IMR-90 (cell line): ENCODE results near the gene PCDH12. TPM values are rescaled to one million over a fixed set of nuclear protein-coding genes. Genes with fewer than 3 reads are reported as not detected.

Source experiments
- ATAC-seq: fragments of 200-7000 bp; cut with Tn5 transposase; 2 replicates; pipeline ENCODE4 v1.9.1; 2020; ENCODE audit warnings: low read depth, mild to moderate bottlenecking, moderate library complexity
- BruUV-seq: library from RNA; stranded (reverse); fragments of 400-500 nt; replicated peaks from 2 replicates; lab custom pipeline; 2021; lab: Mats Ljungman, UMichigan
- CTCF ChIA-PET: fragments of 300-600 bp; formaldehyde crosslinking; extraction: SDS; loops from one replicate; lab custom pipeline; 2021; ENCODE audit warnings: antibody characterized with exemption; lab: Yijun Ruan, JAX
- POLR2A ChIA-PET: fragments of 300-600 bp; sonication (Branson Sonifier 250); formaldehyde crosslinking; loops from one replicate; lab custom pipeline; 2022; ENCODE audit warnings: antibody characterized with exemption; ENCODE audit not compliant: unreplicated experiment; lab: Charles Lee
- DNase-seq: peaks from one replicate; pipeline ENCODE4 v3.0.0; 2013
- H2AFZ ChIP-seq: replicated peaks from 2 replicates; pipeline ENCODE3; 2013; ENCODE audit warnings: low read length, mild to moderate bottlenecking; ENCODE audit not compliant: poor library complexity
- H2AK5ac ChIP-seq: 2 replicates; pipeline ENCODE4 v1.6.1; 2013; ENCODE audit warnings: low read depth, low read length, inconsistent platforms
- H2AK9ac ChIP-seq: replicated peaks from 2 replicates; pipeline ENCODE3; 2013; ENCODE audit warnings: mild to moderate bottlenecking, low read depth, low read length, moderate library complexity; ENCODE audit not compliant: poor library complexity
- H2BK120ac ChIP-seq: 2 replicates; pipeline ENCODE4 v1.6.1; 2013; ENCODE audit warnings: low read depth, low read length, inconsistent platforms
- H2BK15ac ChIP-seq: 3 replicates; pipeline ENCODE4 v1.6.1; 2013; ENCODE audit warnings: low read depth, low read length, inconsistent platforms
- H2BK20ac ChIP-seq: 2 replicates; pipeline ENCODE4 v1.6.1; 2013; ENCODE audit warnings: low read depth, mild to moderate bottlenecking, inconsistent platforms, low read length, moderate library complexity
- H2BK5ac ChIP-seq: 2 replicates; pipeline ENCODE4 v1.6.1; 2013; ENCODE audit warnings: mild to moderate bottlenecking, low read depth, low read length, inconsistent platforms; ENCODE audit not compliant: poor library complexity, severe bottlenecking
- H3K14ac ChIP-seq: replicated peaks from 2 replicates; pipeline ENCODE4 v1.6.1; 2013; ENCODE audit warnings: low read depth, low read length, inconsistent platforms
- H3K18ac ChIP-seq: 2 replicates; pipeline ENCODE4 v1.6.1; 2013; ENCODE audit warnings: low read depth, low read length, control low read depth
- H3K23ac ChIP-seq: 2 replicates; pipeline ENCODE4 v1.6.1; 2013; ENCODE audit warnings: low read depth, low read length, inconsistent platforms
- H3K27ac ChIP-seq: 2 replicates; pipeline ENCODE4 v1.5.1; 2013; ENCODE audit warnings: mild to moderate bottlenecking, control low read depth, low read length; ENCODE audit not compliant: insufficient read depth
- H3K27me3 ChIP-seq: 2 replicates; pipeline ENCODE4 v1.6.1; 2013; ENCODE audit warnings: low read length; ENCODE audit not compliant: control insufficient read depth, insufficient read depth
- H3K36me3 ChIP-seq: 2 replicates; pipeline ENCODE4 v1.6.1; 2013; ENCODE audit warnings: low read length, mixed read lengths; ENCODE audit not compliant: control insufficient read depth, insufficient read depth
- H3K4ac ChIP-seq: 2 replicates; pipeline ENCODE4 v1.6.1; 2013; ENCODE audit warnings: low read depth, low read length, inconsistent platforms
- H3K4me1 ChIP-seq: 2 replicates; pipeline ENCODE4 v1.6.1; 2013; ENCODE audit warnings: low read length, mixed read lengths; ENCODE audit not compliant: control insufficient read depth, insufficient read depth
- H3K4me2 ChIP-seq: 2 replicates; pipeline ENCODE4 v1.6.1; 2013; ENCODE audit warnings: low read depth, mild to moderate bottlenecking, control low read depth, low read length, moderate library complexity
- H3K4me3 ChIP-seq: 2 replicates; pipeline ENCODE4 v1.5.1; 2013; ENCODE audit warnings: low read depth, mild to moderate bottlenecking, control low read depth, low read length, moderate library complexity; ENCODE audit not compliant: insufficient read depth
- H3K56ac ChIP-seq: 2 replicates; pipeline ENCODE4 v1.6.1; 2013; ENCODE audit warnings: low read length, inconsistent platforms; ENCODE audit not compliant: insufficient read depth; ENCODE audit errors: extremely low read depth
- H3K79me1 ChIP-seq, 2 experiments: 2 replicates each; pipeline ENCODE4 v1.6.1; 2013; ENCODE audit warnings: low read length in 2 of 2, inconsistent platforms in 1 of 2, low read depth in 1 of 2
- H3K9ac ChIP-seq: 2 replicates; pipeline ENCODE4 v1.6.1; 2013; ENCODE audit warnings: low read depth, low read length, control low read depth
- H3K9me1 ChIP-seq: 2 replicates; pipeline ENCODE4 v1.6.1; 2013; ENCODE audit warnings: low read length, inconsistent platforms; ENCODE audit not compliant: insufficient read depth
- H3K9me3 ChIP-seq: 2 replicates; pipeline ENCODE4 v1.6.1; 2013; ENCODE audit warnings: low read length; ENCODE audit not compliant: control insufficient read depth, insufficient read depth
- H4K20me1 ChIP-seq: 2 replicates; pipeline ENCODE4 v1.6.1; 2013; ENCODE audit warnings: low read length, inconsistent platforms; ENCODE audit not compliant: insufficient read depth
- H4K5ac ChIP-seq: 2 replicates; pipeline ENCODE4 v1.6.1; 2013; ENCODE audit warnings: mild to moderate bottlenecking, low read depth, low read length, control low read depth
- H4K8ac ChIP-seq, 2 experiments: 2 replicates each; pipeline ENCODE4 v1.6.1; 2013; ENCODE audit warnings: low read depth in 2 of 2, low read length in 2 of 2, control low read depth in 1 of 2, inconsistent platforms in 1 of 2
- H4K91ac ChIP-seq: 2 replicates; pipeline ENCODE4 v1.6.1; 2013; ENCODE audit warnings: low read depth, low read length, inconsistent platforms; ENCODE audit not compliant: insufficient read depth
- BHLHE40 ChIP-seq: fragments of 150-350 bp; IDR thresholded peaks from 2 replicates; pipeline ENCODE4 v1.6.1; 2016; ENCODE audit warnings: mild to moderate bottlenecking, low read depth, low read length
- CEBPB ChIP-seq: IDR thresholded peaks from 2 replicates; pipeline ENCODE4 v1.6.1; 2012; ENCODE audit warnings: low read depth, low read length, improper control_type of control experiment
- CHD1 ChIP-seq: IDR thresholded peaks from 2 replicates; pipeline ENCODE4 v1.6.1; 2012; ENCODE audit warnings: low read depth, low read length, improper control_type of control experiment
- FOS ChIP-seq: fragments of 150-350 bp; IDR thresholded peaks from 2 replicates; pipeline ENCODE4 v1.6.1; 2016; ENCODE audit warnings: low read depth, low read length
- MAFK ChIP-seq: IDR thresholded peaks from 2 replicates; pipeline ENCODE4 v1.6.1; 2012; ENCODE audit warnings: low read depth, low read length, improper control_type of control experiment
- MAZ ChIP-seq: IDR thresholded peaks from 2 replicates; pipeline ENCODE4 v1.6.1; 2012; ENCODE audit warnings: low read depth, mild to moderate bottlenecking, low read length, improper control_type of control experiment, moderate library complexity, borderline replicate concordance
- MXI1 ChIP-seq: IDR thresholded peaks from 2 replicates; pipeline ENCODE4 v1.6.1; 2012; ENCODE audit warnings: low read depth, mild to moderate bottlenecking, low read length, moderate library complexity, borderline replicate concordance
- NFE2L2 ChIP-seq: fragments of 150-350 bp; IDR thresholded peaks from 2 replicates; pipeline ENCODE4 v1.6.1; 2016; ENCODE audit warnings: low read depth, mild to moderate bottlenecking, low read length
- POLR2A ChIP-seq: IDR thresholded peaks from 2 replicates; pipeline ENCODE4 v1.6.1; 2012; ENCODE audit warnings: mild to moderate bottlenecking, low read depth, low read length
- RCOR1 ChIP-seq: IDR thresholded peaks from 2 replicates; pipeline ENCODE4 v1.6.1; 2012; ENCODE audit warnings: mild to moderate bottlenecking, low read length, improper control_type of control experiment; ENCODE audit not compliant: insufficient replicate concordance
- RFX5 ChIP-seq: IDR thresholded peaks from 2 replicates; pipeline ENCODE4 v1.8.0; 2012; ENCODE audit warnings: low read depth, mild to moderate bottlenecking, low read length, moderate library complexity
- SMC3 ChIP-seq: fragments of 150-350 bp; IDR thresholded peaks from 2 replicates; pipeline ENCODE4 v1.6.1; 2016; ENCODE audit warnings: low read depth, mild to moderate bottlenecking, antibody characterized with exemption, low read length, moderate library complexity
- WGBS, 2 experiments: methylation state at CpG; one replicate each; pipeline versions ENCODE4 v1.1.5 to v1.1.7; 2013; ENCODE audit warnings: missing lambda C conversion rate in 2 of 2; ENCODE audit not compliant: insufficient read length in 1 of 2; ENCODE audit errors: extremely low coverage in 2 of 2; 5-methylcytosine and 5-hydroxymethylcytosine counted together
- dilution Hi-C: fragments of 300-500 bp; cut with HindIII; formaldehyde crosslinking; loops from one replicate; pipeline ENCODE4 v1.14.3; 2018; ENCODE audit warnings: low sequenced_read_pairs; ENCODE audit not compliant: unreplicated experiment
- in situ Hi-C: fragments of 300-500 bp; cut with MboI; formaldehyde crosslinking; loops from 3 replicates; pipeline ENCODE4 v1.14.3; 2019; ENCODE audit warnings: low sequenced_read_pairs, inconsistent platforms, mixed read lengths
- intact Hi-C: fragments of 100-400 bp; cut with micrococcal nuclease; formaldehyde crosslinking; loops from 2 replicates; pipeline ENCODE4 v1.10.0; 2022
- polyA plus RNA-seq, 3 experiments: library from polyadenylated mRNA; depleted of rRNA; stranded (reverse); fragments of >200 nt; gene quantifications; 2 replicates each; pipeline ENCODE4 v1.2.3, GENCODE V29; 2012; ENCODE audit warnings: low replicate concordance in 1 of 3
- total RNA-seq: library from RNA; depleted of rRNA; stranded (reverse); fragments of >200 nt; gene quantifications from 2 replicates; pipeline ENCODE4 v1.2.3, GENCODE V29; 2012
- TF ChIP-seq, protein P1 (sequence below): conservative IDR thresholded peaks from 2 replicates; pipeline ENCODE4 v1.5.1; 2012; ENCODE audit warnings: mild to moderate bottlenecking, low read depth, low read length, improper control_type of control experiment
- TF ChIP-seq, protein P2 (sequence below): fragments of 150-350 bp; IDR thresholded peaks from 2 replicates; pipeline ENCODE4 v1.6.1; 2017; ENCODE audit warnings: mild to moderate bottlenecking, antibody characterized with exemption, low read length, low read depth

Gene PCDH12
- total and polyA plus RNA-seq, 2 of the 4 experiments (the other 2 are of a cell fraction): 0.02 to 0.18 TPM

DNA sequence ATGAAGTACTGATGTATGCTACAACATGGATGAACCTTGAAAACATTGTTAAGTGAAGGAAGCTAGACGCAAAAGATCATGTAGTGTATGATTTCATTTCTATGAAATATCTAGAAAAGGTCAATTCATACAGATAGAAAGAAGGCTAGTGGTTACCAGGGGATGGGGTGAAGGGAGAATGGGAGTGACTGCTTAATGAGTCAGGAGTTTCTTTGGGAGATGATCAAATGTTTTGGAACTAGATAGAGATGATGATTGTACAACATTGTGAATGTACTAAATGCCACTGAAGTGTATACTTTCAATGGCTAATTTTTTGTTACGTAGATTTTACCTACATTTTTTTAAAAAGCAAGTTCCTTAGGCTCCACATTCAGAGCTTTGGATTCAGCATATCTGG is 49.2 kb downstream of the PCDH12 start:
- CTCF ChIA-PET: no interaction called here

More for the DNA sequence above, 49.2 kb downstream of the PCDH12 start:
- no peaks in the 10 kb centered on the region for H3K9me3 ChIP-seq
- H3K14ac ChIP-seq: no peak overlapping the region
- H4K5ac ChIP-seq: no peak overlapping the region
- H4K20me1 ChIP-seq: no peaks in the 10 kb centered on the region
- H3K4me2 ChIP-seq: no peak overlapping the region
- H3K27me3 ChIP-seq: peaks cover 16% of the 10 kb centered on the region
- H2BK15ac ChIP-seq: no peak overlapping the region
- no peak overlapping the region for H3K4me3 ChIP-seq
- in situ Hi-C loops (no loop called here), intact Hi-C loops (no loop called here), dilution Hi-C loops (no loop called here)
- DNase-seq (peak; percentile 51), ATAC-seq (no peak)
- H4K8ac ChIP-seq: no peak overlapping the region
- no peak overlapping the region for H4K91ac ChIP-seq
- H3K4ac ChIP-seq: no peak overlapping the region
- H3K9me1 ChIP-seq: no peaks in the 10 kb centered on the region
- POLR2A ChIA-PET: no interaction called here
- H3K9ac ChIP-seq: no peak overlapping the region
- no peak overlapping the region for H2BK5ac ChIP-seq
- H3K36me3 ChIP-seq: no peaks in the 10 kb centered on the region
- no peak overlapping the region for H2AK9ac ChIP-seq
- H3K4me1 ChIP-seq: no peaks in the 10 kb centered on the region
- no peak overlapping the region for H3K23ac ChIP-seq
- no peak overlapping the region for H2AFZ ChIP-seq
- no peak overlapping the region for H3K56ac ChIP-seq
- no peaks in the 10 kb centered on the region for H3K79me1 ChIP-seq
- TF ChIP-seq MAFK (no peak), BHLHE40 (no peak), NFE2L2 (no peak), MXI1 (no peak), FOS (no peak), RCOR1 (no peak), SMC3 (no peak), CEBPB (no peak), MAZ (no peak), CHD1 (no peak), RFX5 (no peak), POLR2A (no peak)
- TF ChIP-seq, protein P1, sequence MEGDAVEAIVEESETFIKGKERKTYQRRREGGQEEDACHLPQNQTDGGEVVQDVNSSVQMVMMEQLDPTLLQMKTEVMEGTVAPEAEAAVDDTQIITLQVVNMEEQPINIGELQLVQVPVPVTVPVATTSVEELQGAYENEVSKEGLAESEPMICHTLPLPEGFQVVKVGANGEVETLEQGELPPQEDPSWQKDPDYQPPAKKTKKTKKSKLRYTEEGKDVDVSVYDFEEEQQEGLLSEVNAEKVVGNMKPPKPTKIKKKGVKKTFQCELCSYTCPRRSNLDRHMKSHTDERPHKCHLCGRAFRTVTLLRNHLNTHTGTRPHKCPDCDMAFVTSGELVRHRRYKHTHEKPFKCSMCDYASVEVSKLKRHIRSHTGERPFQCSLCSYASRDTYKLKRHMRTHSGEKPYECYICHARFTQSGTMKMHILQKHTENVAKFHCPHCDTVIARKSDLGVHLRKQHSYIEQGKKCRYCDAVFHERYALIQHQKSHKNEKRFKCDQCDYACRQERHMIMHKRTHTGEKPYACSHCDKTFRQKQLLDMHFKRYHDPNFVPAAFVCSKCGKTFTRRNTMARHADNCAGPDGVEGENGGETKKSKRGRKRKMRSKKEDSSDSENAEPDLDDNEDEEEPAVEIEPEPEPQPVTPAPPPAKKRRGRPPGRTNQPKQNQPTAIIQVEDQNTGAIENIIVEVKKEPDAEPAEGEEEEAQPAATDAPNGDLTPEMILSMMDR: no peak
- TF ChIP-seq, protein P2, sequence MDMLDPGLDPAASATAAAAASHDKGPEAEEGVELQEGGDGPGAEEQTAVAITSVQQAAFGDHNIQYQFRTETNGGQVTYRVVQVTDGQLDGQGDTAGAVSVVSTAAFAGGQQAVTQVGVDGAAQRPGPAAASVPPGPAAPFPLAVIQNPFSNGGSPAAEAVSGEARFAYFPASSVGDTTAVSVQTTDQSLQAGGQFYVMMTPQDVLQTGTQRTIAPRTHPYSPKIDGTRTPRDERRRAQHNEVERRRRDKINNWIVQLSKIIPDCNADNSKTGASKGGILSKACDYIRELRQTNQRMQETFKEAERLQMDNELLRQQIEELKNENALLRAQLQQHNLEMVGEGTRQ: no peak
- no peak overlapping the region for H3K18ac ChIP-seq
- BruUV-seq: no TSS peak
- H2AK5ac ChIP-seq: no peak overlapping the region
- WGBS, 2 experiments: no CpG with 5 or more reads among the region's 2 CpGs
- no peak overlapping the region for H2BK20ac ChIP-seq
- no peak overlapping the region for H3K27ac ChIP-seq
- no peak overlapping the region for H2BK120ac ChIP-seq
